22Rv1 (cell line): ENCODE measurements around the gene SERPINB13.
"Not testable (repeated sequence)": the region's sequence is repeated elsewhere in the genome, so short reads cannot be mapped to it uniquely, and the experiment has no call there.

Experiments used
- H3K27ac ChIP-seq: fragments of 450-650 bp; 2 replicates; pipeline ENCODE4 v1.5.1; 2017
- ZFX ChIP-seq: fragments of 450-650 bp; IDR thresholded peaks from 2 replicates; pipeline ENCODE4 v1.6.1; 2017; ENCODE audit warnings: antibody characterized with exemption, borderline replicate concordance
- TF ChIP-seq, protein P1 (sequence below): fragments of 450-650 bp; IDR thresholded peaks from 2 replicates; pipeline ENCODE4 v1.5.1; 2017; ENCODE audit warnings: mild to moderate bottlenecking

SERPINB13 gene

GRCh38 chr18:63626431-63626830, 39.3 kb downstream of the SERPINB13 start:
- no peak for TF ChIP-seq ZFX
- TF ChIP-seq, protein P1, sequence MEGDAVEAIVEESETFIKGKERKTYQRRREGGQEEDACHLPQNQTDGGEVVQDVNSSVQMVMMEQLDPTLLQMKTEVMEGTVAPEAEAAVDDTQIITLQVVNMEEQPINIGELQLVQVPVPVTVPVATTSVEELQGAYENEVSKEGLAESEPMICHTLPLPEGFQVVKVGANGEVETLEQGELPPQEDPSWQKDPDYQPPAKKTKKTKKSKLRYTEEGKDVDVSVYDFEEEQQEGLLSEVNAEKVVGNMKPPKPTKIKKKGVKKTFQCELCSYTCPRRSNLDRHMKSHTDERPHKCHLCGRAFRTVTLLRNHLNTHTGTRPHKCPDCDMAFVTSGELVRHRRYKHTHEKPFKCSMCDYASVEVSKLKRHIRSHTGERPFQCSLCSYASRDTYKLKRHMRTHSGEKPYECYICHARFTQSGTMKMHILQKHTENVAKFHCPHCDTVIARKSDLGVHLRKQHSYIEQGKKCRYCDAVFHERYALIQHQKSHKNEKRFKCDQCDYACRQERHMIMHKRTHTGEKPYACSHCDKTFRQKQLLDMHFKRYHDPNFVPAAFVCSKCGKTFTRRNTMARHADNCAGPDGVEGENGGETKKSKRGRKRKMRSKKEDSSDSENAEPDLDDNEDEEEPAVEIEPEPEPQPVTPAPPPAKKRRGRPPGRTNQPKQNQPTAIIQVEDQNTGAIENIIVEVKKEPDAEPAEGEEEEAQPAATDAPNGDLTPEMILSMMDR, result no peak
- H3K27ac ChIP-seq, result no peak overlapping the region

DNA sequence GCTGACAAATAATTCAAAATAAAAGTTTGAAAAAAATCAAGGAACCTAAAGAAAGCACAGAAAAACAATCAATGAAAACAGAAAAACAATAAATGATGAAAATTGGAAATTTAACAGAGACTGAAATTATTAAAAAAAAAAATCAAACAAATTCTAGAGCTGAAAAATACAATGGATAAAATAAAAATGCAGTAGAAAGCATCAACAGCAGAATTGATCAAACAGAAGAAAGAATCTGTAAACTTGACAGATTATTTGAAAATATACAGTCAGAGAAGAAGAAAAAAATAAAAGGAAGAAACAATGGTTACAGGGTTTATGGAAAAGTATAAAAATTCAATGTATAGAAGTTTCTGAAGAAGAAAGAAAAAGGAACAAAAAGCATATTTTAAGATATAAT, 40.7 kb downstream of the SERPINB13 start:
- TF ChIP-seq, protein P1, result no peak
- TF ChIP-seq ZFX, result no peak
- H3K27ac ChIP-seq, result no peak overlapping the region

GRCh38 chr18:63637703-63638102, 50.6 kb downstream of the SERPINB13 start:
- H3K27ac ChIP-seq, result no peak overlapping the region
- no peak for TF ChIP-seq ZFX
- TF ChIP-seq, protein P1, result no peak

DNA sequence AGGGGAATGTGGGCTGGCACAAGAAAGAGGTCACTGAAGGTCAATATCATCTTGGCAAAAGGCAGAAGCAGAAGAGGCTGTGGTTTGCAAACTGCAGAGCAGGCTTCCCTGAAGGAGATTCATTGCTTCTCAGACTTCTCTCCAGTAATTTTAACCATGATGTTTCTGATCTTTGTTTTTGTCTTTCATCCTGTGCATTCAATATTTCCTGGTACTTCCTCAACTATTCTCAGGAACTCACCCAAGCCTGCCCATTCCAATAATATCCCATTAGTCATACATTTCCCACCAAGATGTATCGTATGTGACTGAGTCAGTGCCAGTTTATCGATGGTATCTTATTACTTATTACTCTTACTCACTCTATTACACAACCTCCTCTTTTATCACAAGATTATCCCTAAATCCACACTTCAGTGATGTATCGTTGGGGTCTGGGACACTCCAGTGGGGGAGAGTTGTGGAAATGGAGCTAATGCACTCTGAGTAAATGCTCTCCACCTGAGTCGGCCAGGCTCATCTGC, 54.1 kb downstream of the SERPINB13 start:
- not testable (repeated sequence) for H3K27ac ChIP-seq

GRCh38 chr18:63642668-63643356, 55.7 kb downstream of the SERPINB13 start:
- not testable (repeated sequence) for H3K27ac ChIP-seq

GRCh38 chr18:63644142-63644541, 57.0 kb downstream of the SERPINB13 start, which contains the start of gene SERPINB4:
Gene SERPINB4 (minus strand): TSS chr18:63644256. CDS start chr18:63643577, 679 bp downstream.
- H3K27ac ChIP-seq, result not testable (repeated sequence)

GRCh38 chr18:63644694-63645093, 57.6 kb downstream of the SERPINB13 start:
- H3K27ac ChIP-seq, result not testable (repeated sequence)

- TF ChIP-seq ZFX, result no peak
- TF ChIP-seq, protein P1, result no peak
- H3K27ac ChIP-seq, result no peak overlapping the region
Observed at GRCh38 chr18:63646936-63647335, 59.8 kb downstream of the SERPINB13 start.

GRCh38 chr18:63648241-63648640, 61.1 kb downstream of the SERPINB13 start:
- H3K27ac ChIP-seq, result no peak overlapping the region
- TF ChIP-seq ZFX, result no peak
- TF ChIP-seq, protein P1, result no peak
